Hematopoietic multipotent progenitor cell treated with erythropoietin and hydrocortisone succinate and interleukin-3 and kit ligand, for 8 days (in vitro differentiated cells): ENCODE results near the gene GNRH2.
"Not testable (repeated sequence)": the region's sequence is repeated elsewhere in the genome, so short reads cannot be mapped to it uniquely, and the experiment has no call there.

Experiments
- DNase-seq: peaks from one replicate; pipeline ENCODE4 v3.0.0-alpha.2; 2015

Gene GNRH2

GRCh38 chr20:3075315-3075714, 31.9 kb downstream of the GNRH2 start:
- not testable (repeated sequence) for DNase-seq

GRCh38 chr20:3077618-3078134, 34.3 kb downstream of the GNRH2 start:
- peak; percentile 89 for DNase-seq

GRCh38 chr20:3080939-3081388, 37.5 kb downstream of the GNRH2 start:
- no peak for DNase-seq

GRCh38 chr20:3081641-3082040, 38.2 kb downstream of the GNRH2 start:
- DNase-seq = no peak

GRCh38 chr20:3082306-3082951, 39.0 kb downstream of the GNRH2 start:
- no peak for DNase-seq

GRCh38 chr20:3082955-3083952, 39.8 kb downstream of the GNRH2 start:
- no peak for DNase-seq

GRCh38 chr20:3084283-3084985, 41.0 kb downstream of the GNRH2 start, which contains the start of gene AVP:
Gene AVP, minus strand, starts transcription at chr20:3084724. Its CDS starts 50 bp downstream, at chr20:3084674.
- DNase-seq = no peak

- no peak for DNase-seq
These were observed 41.6 kb downstream of the GNRH2 start for GRCh38 chr20:3084986-3085360.

GRCh38 chr20:3085571-3086072, 42.2 kb downstream of the GNRH2 start:
- no peak for DNase-seq

GRCh38 chr20:3088031-3088430, 44.6 kb downstream of the GNRH2 start:
- DNase-seq = no peak

GRCh38 chr20:3090565-3090964, 47.1 kb downstream of the GNRH2 start:
- peak; percentile 89 for DNase-seq

- no peak for DNase-seq
These were observed 49.4 kb downstream of the GNRH2 start for GRCh38 chr20:3092611-3093379.

- peak; percentile 78 for DNase-seq
These were observed 50.5 kb downstream of the GNRH2 start for GRCh38 chr20:3093861-3094361.

GRCh38 chr20:3094848-3095629, 51.6 kb downstream of the GNRH2 start:
- DNase-seq = no peak
